ENCODE data around the gene CRIP1.

CRIP1 gene

GRCh38 chr14:105525326-105525725, 38.6 kb downstream of the CRIP1 start:
- TF ChIP-seq CTCF (IDR thresholded peaks at IDR 0.05; ENCODE audit: extremely low read depth, missing control alignments) = no peak
- DNase-seq (ENCODE audit: low spot score) = no peak

- no peak for TF ChIP-seq CTCF (IDR thresholded peaks at IDR 0.05; ENCODE audit: extremely low read depth, missing control alignments)
- peak; percentile 73 for DNase-seq (ENCODE audit: low spot score)
These were observed 39.4 kb downstream of the CRIP1 start, which contains the start of gene TMEM121 for GRCh38 chr14:105525861-105526775. TSS of gene TMEM121 (plus strand) at chr14:105526583. CDS start at chr14:105528835, 2,252 bp downstream.

DNA sequence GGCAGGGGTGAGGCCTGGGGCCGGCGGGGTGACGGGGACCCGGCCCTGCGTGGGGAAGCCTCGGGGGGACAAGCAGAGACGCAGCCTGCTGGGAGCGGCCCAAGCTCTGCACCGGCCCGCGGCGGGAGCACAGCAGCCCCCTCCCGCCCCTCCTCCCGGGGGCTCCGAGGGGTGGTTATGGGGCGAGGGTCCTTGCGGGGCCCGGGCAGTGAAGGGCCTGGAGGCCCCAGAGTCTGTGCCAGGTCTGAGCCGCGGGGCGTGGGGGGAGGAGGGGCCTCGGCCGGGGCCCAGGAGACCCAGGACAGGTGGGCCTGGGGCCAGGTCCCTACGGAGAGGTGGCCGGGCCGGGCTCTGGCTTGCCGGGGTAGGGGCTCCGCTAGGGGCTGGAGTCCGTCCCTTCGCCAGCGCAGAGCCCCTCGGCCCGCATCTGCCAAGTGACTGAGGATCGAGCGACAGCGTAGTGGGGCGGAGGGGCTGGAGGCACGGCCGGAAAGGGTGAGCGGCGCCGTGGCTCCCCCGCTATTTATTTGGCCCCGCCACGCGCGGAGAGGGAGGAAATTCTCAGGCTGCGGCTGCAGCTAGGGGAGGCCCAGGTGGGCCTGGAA, 40.2 kb downstream of the CRIP1 start:
- no peak for DNase-seq (ENCODE audit: low spot score)
- TF ChIP-seq CTCF (IDR thresholded peaks at IDR 0.05; ENCODE audit: extremely low read depth, missing control alignments) = no peak

- no peak for TF ChIP-seq CTCF (IDR thresholded peaks at IDR 0.05; ENCODE audit: extremely low read depth, missing control alignments)
- DNase-seq (ENCODE audit: low spot score) = no peak
These were observed 40.7 kb downstream of the CRIP1 start for GRCh38 chr14:105527381-105527825.

- TF ChIP-seq CTCF (IDR thresholded peaks at IDR 0.05; ENCODE audit: extremely low read depth, missing control alignments) = peak; percentile 96
- DNase-seq (ENCODE audit: low spot score) = peak; percentile 99
These were observed 41.3 kb downstream of the CRIP1 start for GRCh38 chr14:105527826-105528585.

DNA sequence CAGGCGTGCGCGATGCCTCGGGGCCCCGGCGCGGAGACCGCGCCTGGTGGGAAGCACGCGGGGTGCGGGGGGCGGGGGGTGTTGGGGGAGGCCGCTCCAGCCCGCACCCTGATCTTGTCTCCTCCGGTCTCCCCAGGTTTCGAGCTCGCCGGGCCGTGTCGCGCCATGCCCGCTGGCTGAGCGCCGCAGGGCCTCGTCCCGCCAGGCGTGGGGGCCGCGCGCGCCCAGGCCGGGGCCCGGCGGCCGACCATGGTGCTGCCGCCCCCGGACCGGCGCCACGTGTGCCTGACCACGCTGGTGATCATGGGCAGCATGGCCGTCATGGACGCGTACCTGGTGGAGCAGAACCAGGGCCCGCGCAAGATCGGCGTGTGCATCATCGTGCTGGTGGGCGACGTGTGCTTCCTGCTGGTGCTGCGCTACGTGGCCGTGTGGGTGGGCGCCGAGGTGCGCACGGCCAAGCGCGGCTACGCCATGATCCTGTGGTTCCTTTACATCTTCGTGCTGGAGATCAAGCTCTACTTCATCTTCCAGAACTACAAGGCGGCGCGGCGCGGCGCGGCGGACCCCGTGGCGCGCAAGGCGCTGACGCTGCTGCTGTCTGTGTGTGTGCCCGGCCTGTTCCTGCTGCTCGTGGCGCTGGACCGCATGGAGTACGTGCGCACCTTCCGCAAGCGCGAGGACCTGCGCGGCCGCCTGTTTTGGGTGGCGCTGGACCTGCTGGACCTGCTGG, 42.1 kb downstream of the CRIP1 start:
- peak; percentile 63 for DNase-seq (ENCODE audit: low spot score)
- TF ChIP-seq CTCF (IDR thresholded peaks at IDR 0.05; ENCODE audit: extremely low read depth, missing control alignments) = no peak
